Neural progenitor cell (in vitro differentiated cells): ENCODE results near the gene LIF. TPM values are rescaled to one million over a fixed set of nuclear protein-coding genes. Genes with fewer than 3 reads are reported as not detected.

Source experiments
- DNase-seq: peaks from one replicate; pipeline ENCODE4 v3.0.0-alpha.2; 2016; ENCODE audit warnings: low spot score
- H2AFZ ChIP-seq: fragments of 200-600 bp; sonication (generic); replicated peaks from 2 replicates; pipeline ENCODE4 v1.6.1; 2016; ENCODE audit warnings: antibody characterized with exemption
- H3F3A ChIP-seq: fragments of 200-600 bp; sonication (generic); 2 replicates; pipeline ENCODE4 v1.6.1; 2016; ENCODE audit warnings: antibody characterized with exemption, low read depth
- H3K27ac ChIP-seq: fragments of 200-600 bp; sonication (generic); 2 replicates; pipeline ENCODE4 v1.5.1; 2016; ENCODE audit warnings: mild to moderate bottlenecking
- H3K27me3 ChIP-seq: fragments of 200-600 bp; sonication (generic); 2 replicates; pipeline ENCODE4 v1.6.1; 2016; ENCODE audit warnings: mild to moderate bottlenecking, moderate library complexity
- H3K36me3 ChIP-seq: fragments of 200-600 bp; sonication (generic); 2 replicates; pipeline ENCODE4 v1.5.1; 2016
- H3K4me1 ChIP-seq: fragments of 200-600 bp; sonication (generic); 2 replicates; pipeline ENCODE4 v1.6.1; 2016; ENCODE audit warnings: mixed run types
- H3K4me2 ChIP-seq: fragments of 200-600 bp; sonication (generic); 2 replicates; pipeline ENCODE4 v1.6.1; 2016
- H3K4me3 ChIP-seq: fragments of 200-600 bp; sonication (generic); 2 replicates; pipeline ENCODE4 v1.5.1; 2016
- H3K79me2 ChIP-seq: fragments of 200-600 bp; sonication (generic); 2 replicates; pipeline ENCODE4 v1.6.1; 2016; ENCODE audit warnings: low read depth
- H3K9ac ChIP-seq: fragments of 200-600 bp; sonication (generic); 2 replicates; pipeline ENCODE4 v1.6.1; 2016
- H3K9me3 ChIP-seq: fragments of 200-600 bp; sonication (generic); 2 replicates; pipeline ENCODE4 v1.5.1; 2016; ENCODE audit warnings: low read depth
- H4K20me1 ChIP-seq: fragments of 200-600 bp; sonication (generic); 2 replicates; pipeline ENCODE4 v1.6.1; 2016; ENCODE audit warnings: low read depth
- H3K27ac Mint-ChIP-seq: 3 replicates; pipeline ENCODE4 v1.8.0; 2021; ENCODE audit warnings: mixed read lengths
- H3K27me3 Mint-ChIP-seq: 2 replicates; pipeline ENCODE4 v1.8.0; 2022; ENCODE audit warnings: low read depth, mild to moderate bottlenecking, inconsistent platforms, moderate library complexity, mixed read lengths; ENCODE audit not compliant: insufficient read depth
- H3K36me3 Mint-ChIP-seq: 3 replicates; pipeline ENCODE4 v1.8.0; 2021; ENCODE audit warnings: mixed read lengths
- H3K4me1 Mint-ChIP-seq: 3 replicates; pipeline ENCODE4 v1.8.0; 2021; ENCODE audit warnings: mixed read lengths
- H3K4me3 Mint-ChIP-seq: 3 replicates; pipeline ENCODE4 v1.8.0; 2021; ENCODE audit warnings: mild to moderate bottlenecking, moderate library complexity, mixed read lengths
- H3K9me3 Mint-ChIP-seq: 3 replicates; pipeline ENCODE4 v1.8.0; 2020; ENCODE audit warnings: mixed read lengths
- EZH2 ChIP-seq: fragments of 200-600 bp; sonication (generic); IDR thresholded peaks from 2 replicates; pipeline ENCODE4 v1.6.1; 2017; ENCODE audit warnings: antibody characterized with exemption, mild to moderate bottlenecking, moderate library complexity
- EZH2phosphoT487 ChIP-seq: fragments of 200-600 bp; sonication (generic); IDR thresholded peaks from 2 replicates; pipeline ENCODE4 v1.6.1; 2017; ENCODE audit warnings: antibody characterized with exemption
- total RNA-seq: library from RNA; depleted of rRNA; stranded (reverse); fragments of >200 nt; gene quantifications from 2 replicates; pipeline ENCODE4 v1.2.3, GENCODE V29; 2015; ENCODE audit warnings: low replicate concordance
- TF ChIP-seq, protein P1 (sequence below): fragments of 200-600 bp; sonication (generic); IDR thresholded peaks from 2 replicates; pipeline ENCODE4 v1.5.1; 2017; ENCODE audit warnings: antibody characterized with exemption, mild to moderate bottlenecking

LIF gene
- total RNA-seq, 1 donor from 2014 or later, result 0.21 TPM

DNA sequence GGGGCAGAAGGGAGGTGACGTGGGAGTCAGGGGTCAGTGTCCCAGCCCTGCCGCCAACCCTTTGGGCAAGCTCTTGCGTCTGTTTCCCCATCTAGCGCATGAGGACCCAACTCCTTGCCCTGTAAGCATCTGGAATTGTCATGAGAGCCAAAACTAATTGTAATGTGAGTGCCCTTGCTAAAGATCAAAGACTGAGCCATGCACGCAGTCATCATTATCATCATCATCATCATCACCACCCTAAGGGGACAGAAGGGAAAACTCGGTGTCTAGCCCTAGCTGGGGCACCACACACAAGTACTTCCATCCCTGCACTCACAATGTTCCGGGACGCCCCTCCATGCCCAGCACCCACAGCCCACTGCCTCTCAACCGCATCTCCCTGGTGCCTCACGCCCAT lies 2.5 kb downstream of the LIF start:
- H3K79me2 ChIP-seq, result no peaks in the 10 kb centered on the region
- peaks cover 30% of the 10 kb centered on the region for H3K27me3 ChIP-seq
- no peaks in the 10 kb centered on the region for H4K20me1 ChIP-seq
- H3K27ac Mint-ChIP-seq, result no peak overlapping the region
- no peak for DNase-seq
- no peaks in the 10 kb centered on the region for H3K36me3 ChIP-seq
- no peak overlapping the region for H3K27ac ChIP-seq
- H3K4me2 ChIP-seq, result no peak overlapping the region
- H3F3A ChIP-seq, result no peaks in the 10 kb centered on the region
- peaks cover 26% of the 10 kb centered on the region for H3K27me3 Mint-ChIP-seq
- peaks cover 23% of the 10 kb centered on the region for H3K4me1 Mint-ChIP-seq
- H3K36me3 Mint-ChIP-seq, result no peaks in the 10 kb centered on the region
- no peak overlapping the region for H3K4me3 ChIP-seq
- H3K9me3 Mint-ChIP-seq, result no peaks in the 10 kb centered on the region
- peaks cover 11% of the 10 kb centered on the region for H3K4me1 ChIP-seq
- TF ChIP-seq, protein P1, sequence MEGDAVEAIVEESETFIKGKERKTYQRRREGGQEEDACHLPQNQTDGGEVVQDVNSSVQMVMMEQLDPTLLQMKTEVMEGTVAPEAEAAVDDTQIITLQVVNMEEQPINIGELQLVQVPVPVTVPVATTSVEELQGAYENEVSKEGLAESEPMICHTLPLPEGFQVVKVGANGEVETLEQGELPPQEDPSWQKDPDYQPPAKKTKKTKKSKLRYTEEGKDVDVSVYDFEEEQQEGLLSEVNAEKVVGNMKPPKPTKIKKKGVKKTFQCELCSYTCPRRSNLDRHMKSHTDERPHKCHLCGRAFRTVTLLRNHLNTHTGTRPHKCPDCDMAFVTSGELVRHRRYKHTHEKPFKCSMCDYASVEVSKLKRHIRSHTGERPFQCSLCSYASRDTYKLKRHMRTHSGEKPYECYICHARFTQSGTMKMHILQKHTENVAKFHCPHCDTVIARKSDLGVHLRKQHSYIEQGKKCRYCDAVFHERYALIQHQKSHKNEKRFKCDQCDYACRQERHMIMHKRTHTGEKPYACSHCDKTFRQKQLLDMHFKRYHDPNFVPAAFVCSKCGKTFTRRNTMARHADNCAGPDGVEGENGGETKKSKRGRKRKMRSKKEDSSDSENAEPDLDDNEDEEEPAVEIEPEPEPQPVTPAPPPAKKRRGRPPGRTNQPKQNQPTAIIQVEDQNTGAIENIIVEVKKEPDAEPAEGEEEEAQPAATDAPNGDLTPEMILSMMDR, result no peak
- TF ChIP-seq EZH2phosphoT487 (no peak), EZH2 (no peak)
- H3K9me3 ChIP-seq, result no peaks in the 10 kb centered on the region
- peak overlapping the region; percentile 24 for H3K4me3 Mint-ChIP-seq
- H2AFZ ChIP-seq, result no peak overlapping the region
- H3K9ac ChIP-seq, result no peak overlapping the region

DNA sequence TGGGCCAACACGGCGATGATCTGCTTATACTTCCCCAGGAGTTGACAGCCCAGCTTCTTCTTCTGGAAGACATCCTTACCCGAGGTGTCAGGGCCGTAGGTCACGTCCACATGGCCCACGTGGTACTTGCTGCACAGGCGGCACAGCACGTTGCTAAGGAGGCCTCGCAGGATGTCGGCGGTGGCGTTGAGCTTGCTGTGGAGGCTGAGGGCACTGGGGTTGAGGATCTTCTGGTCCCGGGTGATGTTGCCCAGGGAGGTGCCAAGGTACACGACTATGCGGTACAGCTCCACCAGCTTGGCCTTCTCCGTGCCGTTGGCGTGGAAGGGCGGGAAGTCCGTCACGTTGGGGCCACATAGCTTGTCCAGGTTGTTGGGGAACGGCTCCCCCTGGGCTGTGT lies 2.9 kb downstream of the LIF start:
- Histone ChIP-seq H3K4me2 (no peak overlapping the region), H4K20me1 (no peaks in the 10 kb centered on the region), H3K9me3 (no peaks in the 10 kb centered on the region), H3K36me3 (no peaks in the 10 kb centered on the region), H3F3A (no peaks in the 10 kb centered on the region), H2AFZ (no peak overlapping the region), H3K27me3 (peaks cover 30% of the 10 kb centered on the region), H3K9ac (no peak overlapping the region), H3K79me2 (no peaks in the 10 kb centered on the region), H3K4me1 (peaks cover 7% of the 10 kb centered on the region), H3K4me3 (no peak overlapping the region), H3K27ac (no peak overlapping the region)
- H3K36me3 Mint-ChIP-seq, result no peaks in the 10 kb centered on the region
- H3K27me3 Mint-ChIP-seq, result peaks cover 24% of the 10 kb centered on the region
- H3K9me3 Mint-ChIP-seq, result no peaks in the 10 kb centered on the region
- H3K4me3 Mint-ChIP-seq, result no peak overlapping the region
- peaks cover 26% of the 10 kb centered on the region for H3K4me1 Mint-ChIP-seq
- TF ChIP-seq EZH2 (no peak), EZH2phosphoT487 (no peak)
- TF ChIP-seq, protein P1, result no peak
- no peak overlapping the region for H3K27ac Mint-ChIP-seq
- DNase-seq, result no peak

DNA sequence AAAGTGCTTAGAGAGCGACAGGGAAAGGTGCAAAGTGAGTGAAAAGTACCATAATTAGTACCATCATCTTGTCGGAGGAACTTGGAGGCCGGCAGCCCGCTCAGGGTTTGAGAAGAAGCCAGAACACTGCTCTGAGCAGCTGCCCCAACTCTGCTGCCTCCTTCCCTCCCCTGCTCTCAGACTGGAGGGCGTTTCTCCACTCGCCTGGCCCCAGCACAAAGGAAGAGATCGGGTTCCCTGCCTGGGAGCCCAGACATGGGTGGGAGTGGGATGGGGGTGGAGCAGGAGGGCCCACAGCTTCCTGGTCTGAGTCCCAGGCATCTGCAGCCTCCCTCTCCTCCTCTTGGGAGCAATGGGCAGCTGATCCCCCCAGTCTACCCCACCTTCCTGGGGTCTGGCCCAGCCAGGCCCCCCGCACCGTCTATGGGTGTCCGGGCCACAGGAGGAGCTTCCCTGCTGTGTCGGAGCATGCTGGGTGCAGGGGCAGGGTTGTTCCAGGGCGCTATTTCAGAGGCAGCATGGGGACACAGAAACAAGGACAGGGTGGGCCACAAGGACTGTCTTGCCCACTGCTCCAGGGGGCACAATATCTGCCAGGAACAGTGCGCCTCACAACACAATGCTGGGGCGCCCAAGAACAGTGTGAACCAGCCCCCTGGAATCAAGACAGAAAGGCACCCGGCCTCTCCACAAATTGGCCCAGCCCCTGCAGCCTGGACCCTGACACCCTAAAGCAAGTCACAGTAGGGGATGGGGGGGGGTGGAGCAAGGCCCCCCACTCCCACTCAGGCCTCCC lies 4.8 kb downstream of the LIF start:
- no peak overlapping the region for H2AFZ ChIP-seq
- H3K79me2 ChIP-seq, result no peaks in the 10 kb centered on the region
- H3K4me3 Mint-ChIP-seq, result no peak overlapping the region
- no peaks in the 10 kb centered on the region for H3F3A ChIP-seq
- H3K9ac ChIP-seq, result no peak overlapping the region
- peaks cover 18% of the 10 kb centered on the region for H3K27me3 ChIP-seq
- no peaks in the 10 kb centered on the region for H4K20me1 ChIP-seq
- H3K4me1 ChIP-seq, result peaks cover 11% of the 10 kb centered on the region
- no peaks in the 10 kb centered on the region for H3K9me3 ChIP-seq
- H3K4me1 Mint-ChIP-seq, result peaks cover 24% of the 10 kb centered on the region
- H3K36me3 ChIP-seq, result no peaks in the 10 kb centered on the region
- H3K27ac ChIP-seq, result no peak overlapping the region
- H3K27me3 Mint-ChIP-seq, result peaks cover 13% of the 10 kb centered on the region
- no peak overlapping the region for H3K4me2 ChIP-seq
- TF ChIP-seq EZH2, result no peak
- TF ChIP-seq EZH2phosphoT487, result no peak
- TF ChIP-seq, protein P1, result no peak
- DNase-seq, result no peak
- no peak overlapping the region for H3K4me3 ChIP-seq
- H3K9me3 Mint-ChIP-seq, result peaks cover 2% of the 10 kb centered on the region
- peak overlapping the region; percentile 50 for H3K27ac Mint-ChIP-seq
- H3K36me3 Mint-ChIP-seq, result no peaks in the 10 kb centered on the region
